A673 (cell line): ENCODE results near the gene TTYH1. TPM values are rescaled to one million over a fixed set of nuclear protein-coding genes. Genes with fewer than 3 reads are reported as not detected.

Source experiments
- BruUV-seq: library from RNA; stranded (reverse); fragments of 400-500 nt; replicated peaks from 2 replicates; lab custom pipeline; 2021; lab: Mats Ljungman, UMichigan
- CTCF ChIA-PET: fragments of 300-600 bp; sonication (Branson Sonifier 250); formaldehyde crosslinking; loops from one replicate; lab custom pipeline; 2022; ENCODE audit warnings: antibody characterized with exemption; lab: Charles Lee
- POLR2A ChIA-PET: fragments of 300-600 bp; sonication (Branson Sonifier 250); formaldehyde crosslinking; loops from one replicate; lab custom pipeline; 2022; ENCODE audit warnings: antibody characterized with exemption; ENCODE audit not compliant: low non-redundant PET; lab: Charles Lee
- DNase-seq: peaks from one replicate; pipeline ENCODE4 v3.0.0-alpha.2; 2015; ENCODE audit warnings: low spot score
- H3K27ac ChIP-seq: fragments of 200-600 bp; sonication (generic); 2 replicates; pipeline ENCODE4 v1.5.1; 2016; ENCODE audit warnings: mixed run types, low read depth, mild to moderate bottlenecking, mixed read lengths, antibody characterized with exemption, low read length; ENCODE audit not compliant: poor library complexity, severe bottlenecking
- H3K27me3 ChIP-seq: fragments of 200-600 bp; sonication (generic); replicated peaks from 2 replicates; pipeline ENCODE4 v1.6.1; 2017; ENCODE audit warnings: mixed run types, low read depth, mild to moderate bottlenecking, mixed read lengths, antibody characterized with exemption, low read length; ENCODE audit not compliant: insufficient read depth, poor library complexity
- H3K36me3 ChIP-seq: fragments of 200-600 bp; sonication (generic); 2 replicates; pipeline ENCODE4 v1.6.1; 2016; ENCODE audit warnings: mixed run types, mild to moderate bottlenecking, mixed read lengths, antibody characterized with exemption, low read length; ENCODE audit not compliant: insufficient read depth, poor library complexity, severe bottlenecking
- H3K4me1 ChIP-seq: fragments of 200-600 bp; sonication (generic); 2 replicates; pipeline ENCODE4 v1.6.1; 2017; ENCODE audit warnings: mixed run types, mild to moderate bottlenecking, mixed read lengths, antibody characterized with exemption, low read length; ENCODE audit not compliant: insufficient read depth, poor library complexity, severe bottlenecking
- H3K4me3 ChIP-seq: fragments of 200-600 bp; sonication (generic); 2 replicates; pipeline ENCODE4 v1.5.1; 2016; ENCODE audit warnings: low read depth, mixed run types, mild to moderate bottlenecking, mixed read lengths, low read length; ENCODE audit not compliant: poor library complexity, severe bottlenecking
- H3K9me3 ChIP-seq: fragments of 200-600 bp; sonication (generic); 2 replicates; pipeline ENCODE4 v1.6.1; 2016; ENCODE audit warnings: mixed run types, low read depth, mild to moderate bottlenecking, mixed read lengths, antibody characterized with exemption, low read length; ENCODE audit not compliant: poor library complexity, severe bottlenecking
- EZH2 ChIP-seq: fragments of 200-600 bp; sonication (generic); IDR thresholded peaks from 2 replicates; pipeline ENCODE4 v1.6.1; 2017; ENCODE audit warnings: borderline replicate concordance, low read depth, mild to moderate bottlenecking, mixed read lengths, antibody characterized with exemption, low read length; ENCODE audit not compliant: poor library complexity, severe bottlenecking
- intact Hi-C: fragments of 100-400 bp; cut with micrococcal nuclease; formaldehyde crosslinking; loops from one replicate; pipeline ENCODE4 v1.10.0; 2022; ENCODE audit not compliant: unreplicated experiment
- total RNA-seq: library from RNA; stranded (reverse); gene quantifications from 2 replicates; pipeline ENCODE4 v1.2.3, GENCODE V29; 2021
- TF ChIP-seq, protein P1 (sequence below): fragments of 300-800, 200-600 bp; sonication (generic); conservative IDR thresholded peaks from 2 replicates; pipeline ENCODE4 v1.5.1; 2017; ENCODE audit warnings: low read depth, mild to moderate bottlenecking, antibody characterized with exemption, low read length, moderate library complexity, mixed read lengths

TTYH1 gene
- total RNA-seq, 1 experiment from 2014 or later: 3.0 TPM

DNA sequence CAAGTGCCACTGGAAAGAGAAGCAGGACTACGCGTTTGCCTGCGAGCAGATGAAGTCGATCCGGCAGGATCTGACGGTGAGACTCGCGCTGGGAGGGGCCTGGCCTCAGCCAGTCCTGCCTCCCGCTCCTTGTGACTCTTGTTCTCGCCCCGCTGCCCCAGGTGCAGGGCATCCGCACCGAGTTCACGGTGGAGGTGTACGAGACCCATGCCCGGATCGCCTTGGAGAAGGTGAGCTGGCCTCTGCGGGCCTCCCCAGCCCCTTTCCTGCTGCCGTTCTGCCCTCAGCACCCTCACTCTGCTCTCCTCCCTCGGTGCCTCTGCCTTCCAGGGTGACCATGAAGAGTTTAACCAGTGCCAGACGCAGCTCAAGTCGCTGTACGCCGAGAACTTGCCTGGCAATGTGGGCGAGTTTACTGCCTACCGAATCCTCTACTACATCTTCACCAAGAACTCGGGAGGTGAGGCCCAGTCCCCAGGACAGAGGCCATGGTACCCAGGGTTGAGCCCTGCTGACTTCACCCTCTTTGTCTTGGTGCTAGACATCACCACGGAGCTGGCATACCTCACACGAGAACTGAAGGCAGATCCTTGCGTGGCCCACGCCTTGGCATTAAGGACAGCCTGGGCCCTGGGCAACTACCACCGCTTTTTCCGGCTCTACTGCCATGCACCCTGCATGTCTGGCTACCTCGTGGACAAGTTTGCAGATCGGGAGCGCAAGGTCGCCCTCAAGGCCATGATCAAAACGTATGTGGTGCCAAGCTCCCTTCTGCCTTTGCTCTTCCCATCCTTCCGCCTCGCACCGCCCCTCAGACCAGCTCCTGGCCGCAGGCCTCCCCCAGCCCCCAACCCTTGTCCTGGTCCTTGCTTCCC, 42.7 kb downstream of the TTYH1 start:
- TSS peak; percentile 0 for BruUV-seq
- CTCF ChIA-PET: no interaction called here
- POLR2A ChIA-PET: no interaction called here
- intact Hi-C loops: no loop called here
- Histone ChIP-seq H3K4me3 (no peak overlapping the region), H3K4me1 (peaks cover 24% of the 10 kb centered on the region), H3K9me3 (no peaks in the 10 kb centered on the region), H3K27ac (no peak overlapping the region), H3K27me3 (no peaks in the 10 kb centered on the region), H3K36me3 (peaks cover 74% of the 10 kb centered on the region)
- no peak for DNase-seq
- TF ChIP-seq EZH2: no peak
- TF ChIP-seq, protein P1, sequence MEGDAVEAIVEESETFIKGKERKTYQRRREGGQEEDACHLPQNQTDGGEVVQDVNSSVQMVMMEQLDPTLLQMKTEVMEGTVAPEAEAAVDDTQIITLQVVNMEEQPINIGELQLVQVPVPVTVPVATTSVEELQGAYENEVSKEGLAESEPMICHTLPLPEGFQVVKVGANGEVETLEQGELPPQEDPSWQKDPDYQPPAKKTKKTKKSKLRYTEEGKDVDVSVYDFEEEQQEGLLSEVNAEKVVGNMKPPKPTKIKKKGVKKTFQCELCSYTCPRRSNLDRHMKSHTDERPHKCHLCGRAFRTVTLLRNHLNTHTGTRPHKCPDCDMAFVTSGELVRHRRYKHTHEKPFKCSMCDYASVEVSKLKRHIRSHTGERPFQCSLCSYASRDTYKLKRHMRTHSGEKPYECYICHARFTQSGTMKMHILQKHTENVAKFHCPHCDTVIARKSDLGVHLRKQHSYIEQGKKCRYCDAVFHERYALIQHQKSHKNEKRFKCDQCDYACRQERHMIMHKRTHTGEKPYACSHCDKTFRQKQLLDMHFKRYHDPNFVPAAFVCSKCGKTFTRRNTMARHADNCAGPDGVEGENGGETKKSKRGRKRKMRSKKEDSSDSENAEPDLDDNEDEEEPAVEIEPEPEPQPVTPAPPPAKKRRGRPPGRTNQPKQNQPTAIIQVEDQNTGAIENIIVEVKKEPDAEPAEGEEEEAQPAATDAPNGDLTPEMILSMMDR: no peak

DNA sequence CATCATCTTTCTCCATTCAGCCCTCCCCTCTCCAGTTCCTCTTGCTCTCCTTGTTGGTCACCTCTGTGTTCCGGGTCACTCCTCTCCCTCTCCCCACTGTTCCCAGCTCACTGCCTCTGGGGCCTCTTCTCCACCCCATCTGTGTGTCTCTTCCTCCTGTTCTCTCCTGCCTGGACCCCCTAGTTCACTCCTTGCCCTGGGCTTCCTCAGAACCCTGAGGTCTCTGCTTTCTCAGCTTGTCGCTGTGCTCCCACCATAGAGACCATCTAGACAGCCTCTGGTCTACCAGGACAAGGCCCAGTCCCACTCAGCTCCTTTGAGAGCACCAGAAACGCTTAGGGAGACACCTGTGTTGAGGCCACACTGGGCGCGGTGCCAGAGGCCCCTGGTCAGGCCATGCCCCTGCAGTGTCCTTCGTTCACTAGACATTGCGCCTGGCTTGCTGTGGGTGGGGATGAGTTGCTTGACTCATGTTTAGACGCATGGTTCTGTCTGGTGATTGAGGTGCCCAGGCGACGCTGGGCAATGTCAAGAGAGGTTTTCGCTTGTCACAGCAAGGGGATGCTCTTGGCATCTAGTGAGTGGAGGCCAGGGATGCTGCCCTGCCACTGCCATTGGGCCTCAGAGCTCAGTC, 43.5 kb downstream of the TTYH1 start:
- Histone ChIP-seq H3K27me3 (no peaks in the 10 kb centered on the region), H3K9me3 (no peaks in the 10 kb centered on the region), H3K4me1 (peaks cover 24% of the 10 kb centered on the region), H3K27ac (no peak overlapping the region), H3K4me3 (no peak overlapping the region), H3K36me3 (peaks cover 66% of the 10 kb centered on the region)
- TF ChIP-seq EZH2: no peak
- TF ChIP-seq, protein P1: no peak
- DNase-seq: no peak
- intact Hi-C loops: no loop called here
- ChIA-PET POLR2A (interaction anchor here (0.6 to 0.7 kb wide), 2 partner anchors 10 to 263 kb away, joined by 3 to 5 read pairs; partner anchors contain the start of gene LENG8), CTCF (no interaction called here)
- BruUV-seq: no TSS peak

DNA sequence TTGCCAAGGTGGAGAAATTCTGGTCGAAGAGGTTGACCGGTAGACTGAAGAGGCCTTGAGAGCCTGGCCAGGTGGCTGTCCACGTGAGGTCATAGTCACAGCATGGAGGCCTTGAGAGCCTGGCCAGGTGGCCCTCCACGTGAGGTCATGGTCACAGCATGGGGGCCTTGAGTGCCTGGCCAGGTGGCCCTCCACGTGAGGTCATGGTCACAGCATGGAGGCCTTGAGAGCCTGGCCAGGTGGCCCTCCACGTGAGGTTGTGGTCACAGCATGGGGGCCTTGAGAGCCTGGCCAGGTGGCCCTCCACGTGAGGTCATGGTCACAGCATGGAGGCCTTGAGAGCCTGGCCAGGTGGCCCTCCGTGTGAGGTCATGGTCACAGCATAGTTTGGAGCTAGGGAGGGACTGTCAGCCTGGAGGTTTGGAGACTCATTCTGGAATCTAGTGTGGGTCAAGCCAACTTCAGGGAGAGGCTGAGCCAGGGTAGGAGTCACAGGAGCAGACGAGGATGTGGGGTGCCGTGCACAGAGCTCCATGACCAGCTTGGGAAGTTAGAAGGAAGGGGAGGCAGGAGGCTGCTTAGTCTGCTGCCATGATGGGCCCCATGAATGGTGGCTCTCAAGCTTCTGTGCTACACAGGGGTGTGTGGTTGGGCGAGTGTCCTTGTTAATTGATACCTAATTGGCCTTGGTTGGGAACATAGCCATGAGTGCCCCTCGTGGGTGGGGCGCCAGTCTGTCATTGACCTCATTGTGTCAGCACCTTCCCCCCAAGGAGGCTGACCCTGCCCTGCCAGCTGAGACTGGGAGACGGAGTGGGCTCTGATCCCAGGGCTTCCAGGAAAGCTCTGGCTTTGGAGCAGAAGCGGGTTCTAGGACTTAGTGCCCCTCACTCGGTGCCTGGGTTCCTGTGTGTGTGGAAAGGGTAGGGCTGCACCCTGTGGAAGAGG, 44.3 kb downstream of the TTYH1 start:
- peaks cover 58% of the 10 kb centered on the region for H3K36me3 ChIP-seq

More for the DNA sequence above, 44.3 kb downstream of the TTYH1 start:
- TF ChIP-seq EZH2: no peak
- TF ChIP-seq, protein P1: no peak
- no peaks in the 10 kb centered on the region for H3K27me3 ChIP-seq
- POLR2A ChIA-PET: interaction anchor here (0.5 to 0.7 kb wide), 4 partner anchors 9 to 264 kb away, joined by 3 to 5 read pairs (median 4); partner anchors contain the start of gene LENG8
- H3K27ac ChIP-seq: peak overlapping the region; percentile 45
- BruUV-seq: no TSS peak
- no peak for DNase-seq
- peaks cover 27% of the 10 kb centered on the region for H3K4me1 ChIP-seq
- no peaks in the 10 kb centered on the region for H3K9me3 ChIP-seq
- CTCF ChIA-PET: interaction anchor here (0.5 kb wide), 1 partner anchor 28 kb away, joined by 4 read pairs; no protein-coding TSS in a partner anchor
- H3K4me3 ChIP-seq: no peak overlapping the region
- intact Hi-C loops: no loop called here
